HepG2 (cell line): Measurements from ENCODE around the gene ENTPD7. TPM values are rescaled to one million over a fixed set of nuclear protein-coding genes. Genes with fewer than 3 reads are reported as not detected.

Experiments used
- BATF2 ChIP-seq: sonication (generic); formaldehyde crosslinking; IDR thresholded peaks from 2 replicates; pipeline ENCODE4 v1.8.0; 2022; ENCODE audit warnings: mild to moderate bottlenecking, missing genetic modification reagents, moderate library complexity
- CHD4 ChIP-seq: fragments of 200-600 bp; sonication (generic); IDR thresholded peaks from 2 replicates; pipeline ENCODE4 v1.7.0; 2017; ENCODE audit warnings: mild to moderate bottlenecking, low read length, borderline replicate concordance
- DNMT1 ChIP-seq: sonication (generic); formaldehyde crosslinking; IDR thresholded peaks from 2 replicates; pipeline ENCODE4 v1.5.1; 2020; ENCODE audit warnings: mild to moderate bottlenecking, missing genetic modification reagents
- ESRRA ChIP-seq: sonication (generic); formaldehyde crosslinking; IDR thresholded peaks from 2 replicates; pipeline ENCODE4 v1.5.1; 2020; ENCODE audit warnings: mild to moderate bottlenecking, low read depth, missing genetic modification reagents
- IKZF1 ChIP-seq: fragments of 450-650 bp; IDR thresholded peaks from 2 replicates; pipeline ENCODE4 v1.7.1; 2016
- NFKB2 ChIP-seq: sonication (generic); formaldehyde crosslinking; IDR thresholded peaks from 2 replicates; pipeline ENCODE4 v1.4.0; 2020; ENCODE audit warnings: missing genetic modification reagents, borderline replicate concordance
- NFKBIZ ChIP-seq: IDR thresholded peaks from 2 replicates; pipeline ENCODE4 v1.6.1; 2018; ENCODE audit warnings: missing genetic modification reagents, missing compliant biosample characterization
- NKX3-1 ChIP-seq: sonication (generic); formaldehyde crosslinking; IDR thresholded peaks from 2 replicates; pipeline ENCODE4 v1.5.0; 2020; ENCODE audit warnings: missing genetic modification reagents
- PHF5A ChIP-seq: IDR thresholded peaks from one replicate; pipeline ENCODE4 v1.6.1; 2018; ENCODE audit warnings: low read depth, missing genetic modification reagents; ENCODE audit not compliant: unreplicated experiment
- RAD51 ChIP-seq: fragments of 450-650 bp; IDR thresholded peaks from 2 replicates; pipeline ENCODE4 v1.6.1; 2016; ENCODE audit warnings: borderline replicate concordance
- RORA ChIP-seq: sonication (generic); formaldehyde crosslinking; IDR thresholded peaks from 2 replicates; pipeline ENCODE4 v1.5.0; 2020; ENCODE audit warnings: mild to moderate bottlenecking, missing genetic modification reagents, moderate library complexity
- SMAD1 ChIP-seq: sonication (generic); formaldehyde crosslinking; IDR thresholded peaks from 2 replicates; pipeline ENCODE4 v1.4.0; 2020; ENCODE audit warnings: missing genetic modification reagents, low read depth, mild to moderate bottlenecking, borderline replicate concordance
- ZBTB8A ChIP-seq: sonication (generic); formaldehyde crosslinking; IDR thresholded peaks from 2 replicates; pipeline ENCODE4 v1.4.0; 2020; ENCODE audit warnings: mild to moderate bottlenecking, low read depth, missing genetic modification reagents, borderline replicate concordance
- ZNF143 ChIP-seq: sonication (generic); formaldehyde crosslinking; IDR thresholded peaks from 2 replicates; pipeline ENCODE4 v1.4.0; 2020; ENCODE audit warnings: missing genetic modification reagents
- ZNF256 ChIP-seq: sonication (generic); formaldehyde crosslinking; conservative IDR thresholded peaks from 2 replicates; pipeline ENCODE4 v1.4.0; 2020; ENCODE audit warnings: missing genetic modification reagents
- ZNF280D ChIP-seq: sonication (generic); formaldehyde crosslinking; IDR thresholded peaks from 2 replicates; pipeline ENCODE4 v1.5.1; 2020; ENCODE audit warnings: mild to moderate bottlenecking, missing genetic modification reagents
- ZNF605 ChIP-seq: sonication (generic); formaldehyde crosslinking; IDR thresholded peaks from 2 replicates; pipeline ENCODE4 v1.8.0; 2022; ENCODE audit warnings: mild to moderate bottlenecking, missing genetic modification reagents
- ZNF616 ChIP-seq: sonication (generic); formaldehyde crosslinking; IDR thresholded peaks from 2 replicates; pipeline ENCODE4 v1.5.0; 2020; ENCODE audit warnings: low read depth, mild to moderate bottlenecking, missing genetic modification reagents
- ZNF7 ChIP-seq: IDR thresholded peaks from 2 replicates; pipeline ENCODE4 v1.6.1; 2016; ENCODE audit warnings: missing biosample characterization, missing genetic modification reagents
- ZSCAN29 ChIP-seq: sonication (generic); formaldehyde crosslinking; conservative IDR thresholded peaks from 2 replicates; pipeline ENCODE4 v1.4.0; 2020; ENCODE audit warnings: mild to moderate bottlenecking, missing genetic modification reagents
- ZZZ3 ChIP-seq: sonication (generic); formaldehyde crosslinking; IDR thresholded peaks from 2 replicates; pipeline ENCODE4 v1.4.0; 2020; ENCODE audit warnings: missing genetic modification reagents, mild to moderate bottlenecking, borderline replicate concordance
- polyA plus RNA-seq, 8 experiments: library from polyadenylated mRNA; depleted of rRNA in 3 of 8; stranded (reverse) in 7 of 8; unstranded in 1 of 8; fragments of >200 nt; fragmentation: Illumina TruSeq in 4 of 8; extraction: Trizol in 4 of 8; gene quantifications; 2 replicates each; pipeline versions ENCODE4 v1.2.1 to v1.2.3, GENCODE V29; 2011 to 2016; ENCODE audit warnings: low read depth in 4 of 8, missing spikeins in 1 of 8, mixed read lengths in 1 of 8; ENCODE audit not compliant: insufficient read depth in 1 of 8
- total RNA-seq, 5 experiments: library from RNA; depleted of rRNA; stranded (reverse); fragments of >200 nt; fragmentation: Illumina TruSeq; extraction: Trizol; gene quantifications; 2 replicates each; pipeline ENCODE4 v1.2.3, GENCODE V29; 2016; ENCODE audit warnings: low read depth in 1 of 5
- TF ChIP-seq, protein P1 (sequence below): IDR thresholded peaks from 2 replicates; pipeline ENCODE4 v1.6.1; 2018; ENCODE audit warnings: missing genetic modification reagents, mild to moderate bottlenecking, missing compliant biosample characterization
- TF ChIP-seq, protein P2 (sequence below): sonication (generic); formaldehyde crosslinking; IDR thresholded peaks from 2 replicates; pipeline ENCODE4 v1.5.0; 2020; ENCODE audit warnings: missing genetic modification reagents, mild to moderate bottlenecking, borderline replicate concordance
- TF ChIP-seq, protein P3 (sequence below): sonication (generic); formaldehyde crosslinking; conservative IDR thresholded peaks from 2 replicates; pipeline ENCODE4 v1.8.0; 2022; ENCODE audit warnings: mild to moderate bottlenecking, moderate library complexity, missing genetic modification reagents

ENTPD7 gene
- total and polyA plus RNA-seq, 2 of the 13 experiments (the other 11 are each of a cell fraction or from before 2014, with no cell fraction given) = 7.6 to 36.5 TPM

GRCh38 chr10:99658622-99659030, 683 bp upstream of the ENTPD7 start (continued):
- 0 out of 2 replicates have a peak, but pooled peaks have one; percentile 5 for TF ChIP-seq NFKB2 (CRISPR knock-in tag)
- TF ChIP-seq ZNF143 = no peak
- TF ChIP-seq ZSCAN29 (CRISPR knock-in tag) = no peak
- TF ChIP-seq ZNF7 (CRISPR knock-in tag) = no peak
- no peak for TF ChIP-seq DNMT1 (CRISPR knock-in tag)
- no peak for TF ChIP-seq ZNF605 (CRISPR knock-in tag)
- TF ChIP-seq, protein P1, sequence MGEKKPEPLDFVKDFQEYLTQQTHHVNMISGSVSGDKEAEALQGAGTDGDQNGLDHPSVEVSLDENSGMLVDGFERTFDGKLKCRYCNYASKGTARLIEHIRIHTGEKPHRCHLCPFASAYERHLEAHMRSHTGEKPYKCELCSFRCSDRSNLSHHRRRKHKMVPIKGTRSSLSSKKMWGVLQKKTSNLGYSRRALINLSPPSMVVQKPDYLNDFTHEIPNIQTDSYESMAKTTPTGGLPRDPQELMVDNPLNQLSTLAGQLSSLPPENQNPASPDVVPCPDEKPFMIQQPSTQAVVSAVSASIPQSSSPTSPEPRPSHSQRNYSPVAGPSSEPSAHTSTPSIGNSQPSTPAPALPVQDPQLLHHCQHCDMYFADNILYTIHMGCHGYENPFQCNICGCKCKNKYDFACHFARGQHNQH (CRISPR knock-in tag) = no peak
- TF ChIP-seq RAD51 = no peak
- TF ChIP-seq, protein P2, sequence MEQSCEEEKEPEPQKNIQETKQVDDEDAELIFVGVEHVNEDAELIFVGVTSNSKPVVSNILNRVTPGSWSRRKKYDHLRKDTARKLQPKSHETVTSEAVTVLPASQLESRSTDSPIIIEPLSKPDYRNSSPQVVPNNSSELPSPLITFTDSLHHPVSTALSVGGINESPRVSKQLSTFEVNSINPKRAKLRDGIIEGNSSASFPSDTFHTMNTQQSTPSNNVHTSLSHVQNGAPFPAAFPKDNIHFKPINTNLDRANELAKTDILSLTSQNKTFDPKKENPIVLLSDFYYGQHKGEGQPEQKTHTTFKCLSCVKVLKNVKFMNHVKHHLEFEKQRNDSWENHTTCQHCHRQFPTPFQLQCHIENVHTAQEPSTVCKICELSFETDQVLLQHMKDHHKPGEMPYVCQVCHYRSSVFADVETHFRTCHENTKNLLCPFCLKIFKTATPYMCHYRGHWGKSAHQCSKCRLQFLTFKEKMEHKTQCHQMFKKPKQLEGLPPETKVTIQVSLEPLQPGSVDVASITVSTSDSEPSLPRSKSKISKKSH (CRISPR knock-in tag) = no peak
- TF ChIP-seq RORA = no peak
- TF ChIP-seq ZNF616 (CRISPR knock-in tag) = no peak
- TF ChIP-seq ESRRA (CRISPR knock-in tag) = no peak
- TF ChIP-seq PHF5A (CRISPR knock-in tag) = no peak
- TF ChIP-seq ZNF256 = no peak
- TF ChIP-seq ZNF280D (CRISPR knock-in tag) = no peak
- TF ChIP-seq CHD4 = no peak
- TF ChIP-seq ZZZ3 (CRISPR knock-in tag) = no peak
- no peak for TF ChIP-seq BATF2 (CRISPR knock-in tag)
- TF ChIP-seq SMAD1 (CRISPR knock-in tag) = no peak
- no peak for TF ChIP-seq ZBTB8A
- TF ChIP-seq IKZF1 = no peak
- TF ChIP-seq, protein P3, sequence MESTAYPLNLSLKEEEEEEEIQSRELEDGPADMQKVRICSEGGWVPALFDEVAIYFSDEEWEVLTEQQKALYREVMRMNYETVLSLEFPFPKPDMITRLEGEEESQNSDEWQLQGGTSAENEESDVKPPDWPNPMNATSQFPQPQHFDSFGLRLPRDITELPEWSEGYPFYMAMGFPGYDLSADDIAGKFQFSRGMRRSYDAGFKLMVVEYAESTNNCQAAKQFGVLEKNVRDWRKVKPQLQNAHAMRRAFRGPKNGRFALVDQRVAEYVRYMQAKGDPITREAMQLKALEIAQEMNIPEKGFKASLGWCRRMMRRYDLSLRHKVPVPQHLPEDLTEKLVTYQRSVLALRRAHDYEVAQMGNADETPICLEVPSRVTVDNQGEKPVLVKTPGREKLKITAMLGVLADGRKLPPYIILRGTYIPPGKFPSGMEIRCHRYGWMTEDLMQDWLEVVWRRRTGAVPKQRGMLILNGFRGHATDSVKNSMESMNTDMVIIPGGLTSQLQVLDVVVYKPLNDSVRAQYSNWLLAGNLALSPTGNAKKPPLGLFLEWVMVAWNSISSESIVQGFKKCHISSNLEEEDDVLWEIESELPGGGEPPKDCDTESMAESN (CRISPR knock-in tag) = no peak
- 0 out of 2 replicates have a peak, but pooled peaks have one; percentile 16 for TF ChIP-seq NFKBIZ (CRISPR knock-in tag)
- TF ChIP-seq NKX3-1 (CRISPR knock-in tag) = no peak
